Psoas muscle (tissue), 8 donors: Measurements from ENCODE around the gene IFIT5. TPM values are rescaled to one million over a fixed set of nuclear protein-coding genes. Genes with fewer than 3 reads are reported as not detected.

ENCODE experiments used
- ATAC-seq, 4 donors: fragments of 200-7000 bp; cut with Tn5 transposase; one replicate each; pipeline ENCODE4 v1.9.1; 2020; ENCODE audit warnings: moderate library complexity in 3 of 4, mild to moderate bottlenecking in 2 of 4
- DNase-seq, 2 donors: peaks; one replicate each; pipeline ENCODE4 v3.0.0-alpha.2; 2020
- H3K27ac ChIP-seq: fragments of 200-600 bp; one replicate; pipeline ENCODE4 v1.8.0; 2022
- H3K27me3 ChIP-seq, 3 donors: fragments of 200-600 bp in 1 of 3; one replicate each; pipeline versions ENCODE4 v1.6.1 to v1.8.0; 2013 to 2022; ENCODE audit warnings: low read length in 2 of 3, mild to moderate bottlenecking in 2 of 3, moderate library complexity in 1 of 3; ENCODE audit not compliant: insufficient read depth in 3 of 3
- H3K36me3 ChIP-seq, 2 donors: fragments of 200-600 bp in 1 of 2; one replicate each; pipeline versions ENCODE4 v1.6.1 to v1.8.0; 2013 to 2022; ENCODE audit warnings: low read depth in 1 of 2, mild to moderate bottlenecking in 1 of 2, moderate library complexity in 1 of 2; ENCODE audit not compliant: insufficient read depth in 1 of 2
- H3K4me1 ChIP-seq: fragments of 200-600 bp; one replicate; pipeline ENCODE4 v1.8.0; 2022
- H3K4me3 ChIP-seq: fragments of 200-600 bp; one replicate; pipeline ENCODE4 v1.8.0; 2022; ENCODE audit warnings: mild to moderate bottlenecking
- H3K9me3 ChIP-seq: fragments of 200-600 bp; one replicate; pipeline ENCODE4 v1.8.0; 2022
- CTCF ChIP-seq: fragments of 200-600 bp; IDR thresholded peaks from one replicate; pipeline ENCODE4 v1.8.0; 2022; ENCODE audit warnings: antibody characterized with exemption
- WGBS, 3 donors: extraction: QIAGEN DNeasy Blood & Tissue Kit; methylation state at CpG; one replicate each; pipeline versions ENCODE4 v1.1.6 to v1.1.7; 2013; 5-methylcytosine and 5-hydroxymethylcytosine counted together
- intact Hi-C, 2 donors: fragments of 100-400 bp; cut with DNase I; formaldehyde crosslinking; loops; one replicate each; pipeline versions ENCODE4 v1.11.0 to v1.14.2; 2022
- polyA plus RNA-seq, 3 donors: library from polyadenylated mRNA; stranded (reverse); fragments of 200-250 nt; gene quantifications; one replicate each; pipeline ENCODE4 v1.2.3, GENCODE V29; 2013
- total RNA-seq, 4 donors: library from RNA; stranded (reverse); fragmentation: NEBNext Ultra II Directional in 2 of 4; extraction: Animal tissue kit (Norgen Biotek cat#: 25700) in 2 of 4; gene quantifications; one replicate each; pipeline versions ENCODE4 v1.2.1 to v1.2.4, GENCODE V29; 2021 to 2023
- donor health status: healthy with polysubstance abuse.
- donor health status: DM: no; HTN: no; CAD: no; lungs with moderate emphysema.
- donor health status: Bipolar disorder and iron deficiency.
- donor health status: healthy.
- donor health status: DM: yes; HTN: yes; CAD: no.
- donor health status: DM: no; HTN: no; CAD: no.
- donor health status: DM: no; HTN: no; CAD: no.
- donor health status: DM: yes; HTN: yes; CAD: no.

Gene IFIT5
- total and polyA plus RNA-seq, 7 donors = 2.0 to 6.9 (median 3.0) TPM

- no peak for TF ChIP-seq CTCF
- no peak for DNase-seq
Observed at GRCh38 chr10:89468191-89468965, 54.0 kb downstream of the IFIT5 start.

GRCh38 chr10:89469517-89469916 lies 55.1 kb downstream of the IFIT5 start:
- DNase-seq = no peak
- Histone ChIP-seq H3K27me3 (peaks cover 0 to 3% (median 0%) of the 10 kb centered on the region in 3 donors), H3K4me3 (no peak overlapping the region), H3K9me3 (no peaks in the 10 kb centered on the region), H3K27ac (no peak overlapping the region), H3K4me1 (no peaks in the 10 kb centered on the region), H3K36me3 (no peaks in the 10 kb centered on the region)
- intact Hi-C loops = no loop called here
- no peak for TF ChIP-seq CTCF
- no peak for ATAC-seq

More at GRCh38 chr10:89468191-89468965, 54.0 kb downstream of the IFIT5 start:
- peaks cover 0 to 3% (median 0%) of the 10 kb centered on the region in 3 donors for H3K27me3 ChIP-seq
- intact Hi-C loops = no loop called here
- H3K27ac ChIP-seq = no peak overlapping the region
- ATAC-seq = no peak
- 82 to 90% (median 87%) methylated on average over 9 of the region's 9 CpGs for WGBS, 3 donors
- no peaks in the 10 kb centered on the region for H3K4me1 ChIP-seq
- no peak overlapping the region for H3K4me3 ChIP-seq
- H3K9me3 ChIP-seq = no peaks in the 10 kb centered on the region
- H3K36me3 ChIP-seq = no peaks in the 10 kb centered on the region

Other genes with a start within 250 kb of the IFIT5 start
- 1 to 10 TPM in 1 of 4 donors, under 1 TPM in 1, not detected in 2; 0.13 to 1.1 TPM for gene CH25H, start 207.3 kb upstream of the IFIT5 start, total RNA-seq
- gene CH25H, start 207.3 kb upstream of the IFIT5 start, polyA plus RNA-seq = under 1 TPM; 0.05 to 0.35 (median 0.25) TPM
- gene LIPA, start 162.8 kb upstream of the IFIT5 start, total RNA-seq = 10 to 100 TPM in 3 of 4 donors, 1 to 10 TPM in 1; 7.7 to 14.2 (median 12.3) TPM
- 10 to 100 TPM in 1 of 3 donors, 1 to 10 TPM in 2; 7.6 to 10.3 (median 8.2) TPM for gene LIPA, start 162.8 kb upstream of the IFIT5 start, polyA plus RNA-seq
- gene IFIT2, start 112.5 kb upstream of the IFIT5 start, total RNA-seq = 1 to 10 TPM; 1.2 to 4.2 (median 1.6) TPM
- gene IFIT2, start 112.5 kb upstream of the IFIT5 start, polyA plus RNA-seq = 1 to 10 TPM; 1.2 to 1.4 (median 1.3) TPM
- 1 to 10 TPM; 2.7 to 7.1 (median 5.5) TPM for gene IFIT3, start 86.6 kb upstream of the IFIT5 start, total RNA-seq
- 1 to 10 TPM; 2.0 to 4.6 (median 2.6) TPM for gene IFIT3, start 86.6 kb upstream of the IFIT5 start, polyA plus RNA-seq
- gene IFIT1B, start 36.5 kb upstream of the IFIT5 start, total RNA-seq = 1 to 10 TPM in 1 of 4 donors, not detected in 3; 1.4 TPM
- not detected for gene IFIT1B, start 36.5 kb upstream of the IFIT5 start, polyA plus RNA-seq
- 10 to 100 TPM in 1 of 4 donors, 1 to 10 TPM in 3; 1.6 to 22.5 (median 4.3) TPM for gene IFIT1, start 21.9 kb upstream of the IFIT5 start, total RNA-seq
- 1 to 10 TPM; 1.8 to 4.2 (median 2.7) TPM for gene IFIT1, start 21.9 kb upstream of the IFIT5 start, polyA plus RNA-seq
- 1 to 10 TPM in 3 of 4 donors, under 1 TPM in 1; 0.98 to 1.9 (median 1.2) TPM for gene SLC16A12, start 121.0 kb downstream of the IFIT5 start, total RNA-seq
- gene SLC16A12, start 121.0 kb downstream of the IFIT5 start, polyA plus RNA-seq = 1 to 10 TPM in 2 of 3 donors, under 1 TPM in 1; 0.74 to 1.2 (median 1.1) TPM
- gene PANK1, start 230.7 kb downstream of the IFIT5 start, total RNA-seq = 10 to 100 TPM in 3 of 4 donors, 1 to 10 TPM in 1; 3.5 to 17.0 (median 11.8) TPM
- 1 to 10 TPM in 2 of 3 donors, under 1 TPM in 1; 0.91 to 6.3 (median 4.8) TPM for gene PANK1, start 230.7 kb downstream of the IFIT5 start, polyA plus RNA-seq